Spleen (tissue), 11 donors: Measurements from ENCODE around the gene TMEM119. TPM values are rescaled to one million over a fixed set of nuclear protein-coding genes. Genes with fewer than 3 reads are reported as not detected.

ENCODE experiments used
- DNase-seq: peaks from one replicate; pipeline ENCODE4 v3.0.0-alpha.2; 2020
- H3K27ac ChIP-seq, 8 donors: fragments of 200-600 bp; sonication (generic) in 7 of 8; 1 replicate in 4 of 8; 2 replicates in 4 of 8; pipeline versions ENCODE4 v1.5.0 to v1.8.0; 2016 to 2021; ENCODE audit warnings: inconsistent platforms in 4 of 8, mild to moderate bottlenecking in 4 of 8, moderate library complexity in 1 of 8
- H3K27me3 ChIP-seq, 7 donors: fragments of 200-600 bp; sonication (generic) in 6 of 7; replicated peaks in 1 of 7; 1 replicate in 4 of 7; 2 replicates in 3 of 7; pipeline versions ENCODE4 v1.5.0 to v1.8.0; 2016 to 2021; ENCODE audit warnings: inconsistent platforms in 3 of 7, mild to moderate bottlenecking in 1 of 7
- H3K36me3 ChIP-seq, 6 donors: fragments of 200-600 bp; sonication (generic) in 5 of 6; 1 replicate in 4 of 6; 2 replicates in 2 of 6; pipeline versions ENCODE4 v1.5.0 to v1.8.0; 2016 to 2021; ENCODE audit warnings: inconsistent platforms in 2 of 6
- H3K4me1 ChIP-seq, 6 donors: fragments of 200-600 bp; sonication (generic) in 5 of 6; 1 replicate in 3 of 6; 2 replicates in 3 of 6; pipeline versions ENCODE4 v1.5.0 to v1.8.0; 2016 to 2021; ENCODE audit warnings: inconsistent platforms in 3 of 6
- H3K4me3 ChIP-seq, 8 donors: fragments of 200-600 bp; sonication (generic) in 7 of 8; 1 replicate in 4 of 8; 2 replicates in 4 of 8; pipeline versions ENCODE4 v1.5.0 to v1.8.0; 2016 to 2021; ENCODE audit warnings: inconsistent platforms in 4 of 8, mild to moderate bottlenecking in 4 of 8, moderate library complexity in 2 of 8
- H3K9me3 ChIP-seq, 8 donors: fragments of 200-600 bp; sonication (generic) in 7 of 8; 1 replicate in 4 of 8; 2 replicates in 4 of 8; pipeline versions ENCODE4 v1.5.0 to v1.8.0; 2016 to 2021; ENCODE audit warnings: inconsistent platforms in 4 of 8
- CTCF ChIP-seq, 11 experiments: fragments of 200-600 bp in 7 of 11; fragments of 450-650 bp in 4 of 11; sonication (generic) in 4 of 11; IDR thresholded peaks in 8 of 11; conservative IDR thresholded peaks in 3 of 11; 1 replicate in 7 of 11; 2 replicates in 4 of 11; pipeline versions ENCODE4 v1.4.0 to v1.8.0; 2016 to 2021; ENCODE audit warnings: antibody characterized with exemption in 11 of 11, inconsistent platforms in 4 of 11, mild to moderate bottlenecking in 1 of 11
- POLR2A ChIP-seq, 3 donors: fragments of 450-650 bp; IDR thresholded peaks; one replicate each; pipeline ENCODE4 v1.5.1; 2017; ENCODE audit warnings: antibody characterized with exemption in 3 of 3, mild to moderate bottlenecking in 1 of 3
- POLR2AphosphoS5 ChIP-seq, 3 donors: sonication (generic); formaldehyde crosslinking; IDR thresholded peaks; one replicate each; pipeline ENCODE4 v1.5.1; 2017; ENCODE audit warnings: antibody characterized with exemption in 3 of 3
- WGBS, 5 donors: extraction: QIAGEN DNeasy Blood & Tissue Kit in 3 of 5; methylation state at CpG; one replicate each; pipeline versions ENCODE4 v1.1.5 to v1.1.7; 2013 to 2018; 5-methylcytosine and 5-hydroxymethylcytosine counted together
- intact Hi-C: fragments of 100-400 bp; cut with DNase I; formaldehyde crosslinking; loops from one replicate; pipeline ENCODE4 v1.15.0; 2023; ENCODE audit warnings: low total_unique reads
- polyA plus RNA-seq, 3 donors: library from polyadenylated mRNA; stranded (reverse); fragments of 200-250 nt; gene quantifications; one replicate each; pipeline ENCODE4 v1.2.1, GENCODE V29; 2013
- total RNA-seq, 7 donors: library from RNA; depleted of rRNA in 3 of 7; stranded (reverse); fragments of >200 nt in 3 of 7; fragmentation: NEBNext Ultra II Directional in 4 of 7; extraction: Animal tissue kit (Norgen Biotek cat#: 25700) in 4 of 7; gene quantifications; one replicate each; pipeline versions ENCODE4 v1.1.0 to v1.2.1, GENCODE V29; 2016 to 2021
- donor health status: healthy with polysubstance abuse.
- donor health status: DM: no; HTN: no; CAD: no; lungs with moderate emphysema.
- donor health status: DM: no; HTN: no; CAD: no.
- donor health status: Bipolar disorder and iron deficiency.
- donor health status: healthy.
- donor health status: DM: no; HTN: no; CAD: no.
- donor health status: DM: yes; HTN: yes; CAD: no.

TMEM119 gene
- total and polyA plus RNA-seq, 10 donors, result 8.8 to 50.0 (median 16.2) TPM

- Histone ChIP-seq H3K27ac (peak overlapping the region in 7 of 8 donors; percentile 5 to 96 (median 53)), H3K4me1 (peaks cover 30 to 100% (median 90%) of the 10 kb centered on the region in 6 donors)
These were observed 43.8 kb upstream of the TMEM119 start for GRCh38 chr12:108641446-108642268.

GRCh38 chr12:108640802-108641445 is 43.0 kb upstream of the TMEM119 start:
- 78 to 88% (median 79%) methylated on average over 10 of the region's 10 CpGs for WGBS, 5 donors
- Histone ChIP-seq H3K27me3 (no peaks in the 10 kb centered on the region), H3K27ac (peak overlapping the region in 6 of 8 donors; percentile 10 to 96 (median 56)), H3K4me3 (no peak overlapping the region), H3K36me3 (peaks cover 0 to 11% (median 0%) of the 10 kb centered on the region in 6 donors), H3K9me3 (no peaks in the 10 kb centered on the region), H3K4me1 (peaks cover 35 to 100% (median 90%) of the 10 kb centered on the region in 6 donors)
- TF ChIP-seq CTCF (IDR thresholded peaks at IDR 0.05 in 8 of 11, conservative IDR thresholded peaks at IDR 0.05 in 3 of 11) (no peak), POLR2AphosphoS5 (IDR thresholded peaks at IDR 0.05) (peak in 1 of 3 donors; percentile 9)
- DNase-seq, result peak; percentile 71
- intact Hi-C loops, result no loop called here

More at GRCh38 chr12:108641446-108642268, 43.8 kb upstream of the TMEM119 start:
- 38 to 61% (median 53%) methylated on average over 7 to 9 of the region's 9 CpGs for WGBS, 5 donors
- Histone ChIP-seq H3K36me3 (peaks cover 0 to 17% (median 0%) of the 10 kb centered on the region in 6 donors), H3K27me3 (no peaks in the 10 kb centered on the region), H3K4me3 (no peak overlapping the region), H3K9me3 (no peaks in the 10 kb centered on the region)
- DNase-seq, result peak; percentile 64
- intact Hi-C loops, result no loop called here
- TF ChIP-seq POLR2A (IDR thresholded peaks at IDR 0.05), result no peak
- TF ChIP-seq CTCF (IDR thresholded peaks at IDR 0.05 in 8 of 11, conservative IDR thresholded peaks at IDR 0.05 in 3 of 11), result no peak
- TF ChIP-seq POLR2AphosphoS5 (IDR thresholded peaks at IDR 0.05), result no peak

DNA sequence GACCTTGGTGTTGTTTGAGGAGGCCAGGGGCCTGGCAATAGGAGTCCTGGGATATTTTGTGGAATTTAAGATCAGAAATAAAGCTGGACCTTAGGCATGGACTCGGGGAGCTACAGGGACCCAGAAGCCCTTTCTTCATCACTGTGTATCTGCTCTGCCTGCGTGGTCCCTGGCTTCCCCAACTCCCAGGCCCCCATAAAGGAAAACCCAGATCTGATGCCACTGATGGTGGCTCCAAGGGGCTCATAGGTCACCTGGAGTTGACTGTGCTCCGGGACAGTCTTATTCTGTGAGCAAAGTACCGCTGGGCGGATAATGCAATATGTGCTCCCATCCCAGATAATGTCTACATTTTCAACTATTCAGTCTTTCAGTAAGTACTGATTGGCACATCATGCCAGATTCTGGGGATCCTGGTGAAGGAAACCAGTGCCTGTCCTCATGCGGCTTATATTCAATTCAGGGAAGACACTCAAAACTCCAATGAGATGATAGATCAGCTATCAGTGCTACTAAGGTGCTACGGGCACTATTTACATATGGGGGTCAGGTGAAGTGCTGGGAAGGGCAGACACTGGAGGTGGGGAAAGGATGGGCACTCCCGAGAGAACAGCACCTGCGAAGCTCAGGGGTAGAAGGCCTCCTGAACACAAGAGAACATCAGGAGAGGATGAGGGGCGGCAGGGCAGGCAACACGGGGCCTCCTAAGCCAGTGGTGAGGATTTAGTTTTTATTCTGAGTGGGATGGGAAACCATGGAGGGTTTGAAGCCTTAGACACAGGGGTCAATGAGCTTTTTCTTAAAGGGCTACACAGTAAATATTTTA is 41.3 kb upstream of the TMEM119 start:
- intact Hi-C loops, result no loop called here
- no peaks in the 10 kb centered on the region for H3K27me3 ChIP-seq
- H3K27ac ChIP-seq, result peak overlapping the region in 4 of 8 donors; percentile 92 to 97 (median 96)
- H3K9me3 ChIP-seq, result no peaks in the 10 kb centered on the region
- TF ChIP-seq POLR2AphosphoS5 (IDR thresholded peaks at IDR 0.05) (no peak), CTCF (IDR thresholded peaks at IDR 0.05 in 8 of 11, conservative IDR thresholded peaks at IDR 0.05 in 3 of 11) (no peak)
- peaks cover 46 to 100% (median 93%) of the 10 kb centered on the region in 6 donors for H3K4me1 ChIP-seq
- H3K4me3 ChIP-seq, result no peak overlapping the region
- no peak for DNase-seq
- H3K36me3 ChIP-seq, result no peaks in the 10 kb centered on the region
- 94 to 97% (median 94%) methylated on average over 11 of the region's 11 CpGs for WGBS, 5 donors
